ENCODE measurements around the gene EMC9.
"Not testable (repeated sequence)": the region's sequence is repeated elsewhere in the genome, so short reads cannot be mapped to it uniquely, and the experiment has no call there.

Gene EMC9

DNA sequence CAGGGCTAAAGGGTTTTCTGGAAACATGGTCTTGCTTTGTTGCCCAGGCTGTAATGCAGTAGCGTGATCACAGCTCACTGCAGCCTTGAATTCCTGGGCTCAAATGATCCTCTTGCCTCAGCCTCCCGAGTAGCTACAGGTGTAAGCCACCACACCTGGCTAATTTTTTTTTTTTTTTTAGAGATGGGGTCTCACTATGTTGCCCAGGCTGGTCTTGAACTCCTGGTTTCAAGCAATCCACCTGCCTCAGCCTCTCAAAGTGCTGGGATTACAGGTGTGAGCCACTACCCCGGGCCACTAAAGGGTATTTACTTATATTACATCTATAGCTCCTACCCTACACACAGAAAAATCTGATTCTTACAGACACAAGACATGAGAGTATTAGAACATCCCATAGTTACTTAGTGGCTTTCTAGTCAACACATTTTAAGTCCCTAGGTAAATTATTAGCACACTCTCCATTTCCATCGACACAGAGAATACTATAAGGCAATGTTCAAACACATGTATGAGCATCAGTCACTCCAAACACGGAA, 33.0 kb downstream of the EMC9 start:
- no peak for DNase-seq (ENCODE audit: low read depth in 2 of 2)

DNA sequence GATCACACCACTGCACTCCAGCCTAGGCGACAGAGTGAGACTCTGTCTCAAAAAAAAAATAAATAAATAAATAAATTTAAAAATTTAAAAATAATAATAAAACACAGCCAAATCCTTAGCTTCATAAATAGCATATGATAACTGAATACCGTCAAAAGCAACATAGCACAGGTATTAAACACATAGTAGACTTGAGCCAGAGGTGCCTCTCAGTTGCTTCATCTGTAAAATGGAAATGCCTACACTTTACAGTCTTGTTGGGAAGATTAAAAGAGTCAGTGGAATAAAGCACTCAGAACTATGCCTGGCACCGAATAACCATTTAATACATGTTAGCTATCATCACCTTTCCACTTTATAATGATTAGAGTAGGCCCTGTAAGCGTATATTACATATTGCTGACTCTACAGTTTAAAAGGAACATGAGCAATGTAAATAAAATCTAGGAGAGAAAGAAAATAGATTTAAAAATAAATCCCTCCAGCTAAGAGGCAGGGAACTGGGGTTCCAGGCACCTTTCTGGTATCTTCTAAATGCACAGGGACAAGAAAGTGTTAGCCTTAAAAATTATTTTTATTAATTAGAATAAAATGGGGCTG, 34.6 kb downstream of the EMC9 start:
- no peak for DNase-seq (ENCODE audit: low read depth in 2 of 2)

DNA sequence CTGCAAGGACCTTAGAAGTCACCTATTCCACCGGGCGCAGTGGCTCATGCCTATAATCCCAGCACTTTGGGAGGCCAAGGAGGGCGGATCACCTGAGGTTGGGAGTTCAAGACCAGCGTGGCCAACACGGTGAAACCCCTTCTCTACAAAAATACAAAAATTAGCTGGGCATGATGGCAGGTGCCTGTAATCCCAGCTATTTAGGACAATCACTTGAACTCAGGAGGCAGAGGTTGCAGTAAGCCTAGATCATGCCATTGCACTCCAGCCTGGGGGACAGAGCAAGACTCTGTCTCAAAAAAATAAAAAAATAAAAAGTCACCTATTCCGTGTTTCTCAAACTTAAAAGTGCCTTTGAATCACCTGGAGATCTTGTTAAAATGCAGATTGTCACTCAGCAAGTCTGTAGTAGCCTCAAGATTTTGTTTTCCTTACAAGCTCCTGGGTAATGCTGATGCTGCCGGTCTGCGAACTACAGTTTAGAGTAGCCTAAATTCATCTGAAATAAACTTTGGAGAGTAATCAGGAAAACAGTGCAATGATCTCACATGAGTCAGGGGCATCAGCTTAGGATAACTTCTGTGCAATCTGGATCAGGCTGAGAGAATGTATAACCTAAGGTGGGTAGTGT, 35.7 kb downstream of the EMC9 start:
- not testable (repeated sequence) for DNase-seq (ENCODE audit: low read depth in 2 of 2)

DNA sequence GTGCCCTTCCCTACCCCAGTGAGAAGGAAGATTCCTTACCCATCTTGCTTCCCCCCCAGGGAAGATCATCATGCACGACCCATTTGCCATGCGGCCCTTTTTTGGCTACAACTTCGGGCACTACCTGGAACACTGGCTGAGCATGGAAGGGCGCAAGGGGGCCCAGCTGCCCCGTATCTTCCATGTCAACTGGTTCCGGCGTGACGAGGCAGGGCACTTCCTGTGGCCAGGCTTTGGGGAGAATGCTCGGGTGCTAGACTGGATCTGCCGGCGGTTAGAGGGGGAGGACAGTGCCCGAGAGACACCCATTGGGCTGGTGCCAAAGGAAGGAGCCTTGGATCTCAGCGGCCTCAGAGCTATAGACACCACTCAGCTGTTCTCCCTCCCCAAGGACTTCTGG, 37.9 kb downstream of the EMC9 start:
- DNase-seq (ENCODE audit: low read depth in 2 of 2) = no peak

DNA sequence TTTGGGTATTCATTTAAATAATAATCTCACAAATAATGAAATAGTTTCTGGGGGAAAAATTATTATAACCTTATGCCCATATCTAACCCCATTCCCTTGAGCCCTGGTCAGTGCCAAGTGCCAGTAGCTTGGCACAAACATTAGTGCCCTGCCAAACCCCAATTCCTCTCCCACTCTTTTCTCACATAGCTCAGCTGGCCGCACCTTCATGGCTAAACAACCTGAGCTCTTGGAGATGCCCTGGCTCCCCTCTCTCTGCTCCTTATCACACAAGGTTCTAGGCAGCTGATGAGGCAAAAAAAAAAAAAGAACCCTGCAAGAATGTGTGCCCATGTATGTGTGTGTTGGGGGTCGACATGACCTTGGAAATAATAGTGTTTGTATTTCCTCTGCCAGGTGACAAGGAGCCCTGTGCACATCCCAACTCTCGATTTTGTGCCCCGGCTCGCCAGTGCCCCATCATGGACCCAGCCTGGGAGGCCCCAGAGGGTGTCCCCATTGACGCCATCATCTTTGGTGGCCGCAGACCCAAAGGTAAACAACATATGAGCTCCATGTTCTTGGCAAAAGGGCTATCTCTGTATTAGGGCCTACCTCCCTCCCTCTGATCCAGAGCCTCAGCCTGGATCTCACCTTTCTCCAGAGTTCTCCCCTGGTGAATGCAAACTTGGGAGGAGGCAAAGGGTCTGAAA, 38.9 kb downstream of the EMC9 start:
- DNase-seq (ENCODE audit: low read depth in 2 of 2) = no peak

DNA sequence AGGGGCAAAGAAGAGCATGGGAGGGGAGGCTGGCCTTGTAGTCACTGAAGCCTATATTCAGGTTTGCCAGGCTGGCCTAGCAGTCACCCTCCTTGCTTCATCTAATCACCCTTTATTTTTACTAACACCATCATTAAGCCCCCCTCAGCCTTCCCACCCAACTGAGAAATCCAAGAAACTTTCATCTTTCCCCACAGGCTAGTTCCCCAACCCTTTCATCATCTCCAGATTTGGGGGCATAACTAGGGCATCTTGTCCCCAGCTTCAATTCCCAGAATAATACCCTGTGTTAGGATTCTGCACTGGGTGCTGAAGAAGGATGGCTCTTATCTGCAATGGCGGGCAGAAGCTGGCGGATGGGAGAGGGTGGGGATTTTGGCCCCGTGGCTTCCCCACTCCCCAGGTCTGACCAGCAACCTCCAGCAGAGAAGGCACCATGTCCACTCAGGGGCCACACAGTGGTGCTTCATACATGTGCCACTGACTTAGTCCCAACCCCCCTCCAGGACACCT, 40.4 kb downstream of the EMC9 start:
- no peak for DNase-seq (ENCODE audit: low read depth in 2 of 2)

DNA sequence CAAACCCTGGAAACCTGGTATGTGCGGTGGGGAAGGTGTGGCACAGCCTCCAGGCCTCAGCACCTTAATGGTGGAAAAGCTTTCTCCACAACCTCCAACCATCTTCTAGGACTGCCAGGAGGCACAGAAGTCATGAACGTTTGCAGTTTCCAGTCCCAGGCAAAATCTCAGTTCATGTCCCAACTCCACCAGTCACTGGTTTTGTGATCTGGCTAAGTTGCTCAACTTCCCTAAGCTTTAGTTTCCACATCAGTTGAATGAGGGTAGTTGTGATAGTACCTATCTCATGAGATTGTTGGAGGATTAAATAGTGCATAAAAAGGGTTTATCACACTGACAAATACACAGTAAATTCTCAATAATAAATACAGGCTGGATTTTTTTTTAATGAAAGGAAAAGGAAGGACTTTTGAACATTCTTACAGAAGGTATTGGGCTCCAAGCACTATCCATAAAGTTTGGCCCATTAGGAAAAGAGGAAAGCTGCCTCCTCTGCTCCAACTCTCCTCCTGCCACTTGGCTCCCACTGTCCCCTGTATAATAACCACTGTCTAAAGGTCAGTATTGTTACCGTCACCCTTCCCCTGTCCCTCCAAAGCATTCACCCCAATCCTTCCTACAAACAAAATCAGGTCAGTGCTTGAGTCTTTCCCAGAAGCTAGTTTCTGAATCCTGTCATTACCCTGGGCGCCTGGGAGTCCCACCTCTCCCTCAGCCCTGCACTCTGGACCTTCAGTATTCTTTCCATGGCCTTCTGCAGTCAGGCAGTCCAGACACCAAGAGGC, 41.0 kb downstream of the EMC9 start:
- no peak for DNase-seq (ENCODE audit: low read depth in 2 of 2)

DNA sequence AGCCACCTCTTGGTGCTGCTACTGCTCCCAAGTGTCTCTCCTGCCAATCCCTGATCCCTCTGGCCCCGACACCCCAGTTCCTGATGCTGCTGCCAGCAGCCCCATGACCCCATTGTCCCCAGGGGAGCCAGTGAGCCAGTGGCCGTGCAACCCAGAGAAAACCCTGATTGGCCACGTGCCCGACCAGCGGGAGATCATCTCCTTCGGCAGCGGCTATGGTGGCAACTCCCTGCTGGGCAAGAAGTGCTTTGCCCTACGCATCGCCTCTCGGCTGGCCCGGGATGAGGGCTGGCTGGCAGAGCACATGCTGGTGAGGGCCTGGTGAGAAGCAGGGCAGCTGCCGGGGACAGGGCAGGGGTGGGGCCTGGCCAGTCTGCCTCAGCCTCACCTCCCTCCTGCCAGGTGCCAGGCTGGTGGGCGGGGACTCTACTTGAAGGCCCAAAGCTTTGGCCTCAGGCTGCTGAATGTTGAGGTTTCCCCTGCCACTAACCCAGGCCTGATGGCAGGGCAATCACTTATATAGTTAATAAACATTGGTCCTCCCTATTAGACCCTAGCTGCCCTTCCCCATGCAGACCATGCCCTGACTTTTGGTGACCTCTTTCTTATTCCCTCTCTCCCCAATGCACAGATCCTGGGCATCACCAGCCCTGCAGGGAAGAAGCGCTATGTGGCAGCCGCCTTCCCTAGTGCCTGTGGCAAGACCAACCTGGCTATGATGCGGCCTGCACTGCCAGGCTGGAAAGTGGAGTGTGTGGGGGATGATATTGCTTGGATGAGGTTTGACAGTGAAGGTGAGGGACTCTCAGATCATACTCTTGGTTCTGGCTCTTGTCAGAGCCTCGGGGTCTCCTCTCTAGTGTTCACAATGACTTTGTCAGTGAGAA, 42.2 kb downstream of the EMC9 start:
- no peak for DNase-seq (ENCODE audit: low read depth in 2 of 2)

DNA sequence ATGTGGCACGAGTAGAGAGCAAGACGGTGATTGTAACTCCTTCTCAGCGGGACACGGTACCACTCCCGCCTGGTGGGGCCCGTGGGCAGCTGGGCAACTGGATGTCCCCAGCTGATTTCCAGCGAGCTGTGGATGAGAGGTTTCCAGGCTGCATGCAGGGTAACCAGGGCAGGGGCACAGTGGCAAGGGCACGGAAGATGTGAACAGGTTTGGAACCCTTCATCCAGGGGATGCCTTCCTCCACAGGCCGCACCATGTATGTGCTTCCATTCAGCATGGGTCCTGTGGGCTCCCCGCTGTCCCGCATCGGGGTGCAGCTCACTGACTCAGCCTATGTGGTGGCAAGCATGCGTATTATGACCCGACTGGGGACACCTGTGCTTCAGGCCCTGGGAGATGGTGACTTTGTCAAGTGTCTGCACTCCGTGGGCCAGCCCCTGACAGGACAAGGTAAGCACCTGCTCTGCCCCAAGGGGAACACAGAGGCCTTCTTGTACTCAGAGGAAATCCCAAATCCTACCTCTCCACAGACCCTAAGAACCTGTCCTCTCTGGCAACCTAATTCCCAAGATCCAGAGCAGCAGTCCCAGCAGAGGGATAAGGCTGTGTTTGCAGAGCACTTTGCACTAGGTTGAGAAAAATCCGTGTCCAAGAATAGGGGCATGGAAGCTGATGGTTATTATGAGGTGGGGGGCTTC, 43.0 kb downstream of the EMC9 start:
- DNase-seq (ENCODE audit: low read depth in 2 of 2) = no peak

DNA sequence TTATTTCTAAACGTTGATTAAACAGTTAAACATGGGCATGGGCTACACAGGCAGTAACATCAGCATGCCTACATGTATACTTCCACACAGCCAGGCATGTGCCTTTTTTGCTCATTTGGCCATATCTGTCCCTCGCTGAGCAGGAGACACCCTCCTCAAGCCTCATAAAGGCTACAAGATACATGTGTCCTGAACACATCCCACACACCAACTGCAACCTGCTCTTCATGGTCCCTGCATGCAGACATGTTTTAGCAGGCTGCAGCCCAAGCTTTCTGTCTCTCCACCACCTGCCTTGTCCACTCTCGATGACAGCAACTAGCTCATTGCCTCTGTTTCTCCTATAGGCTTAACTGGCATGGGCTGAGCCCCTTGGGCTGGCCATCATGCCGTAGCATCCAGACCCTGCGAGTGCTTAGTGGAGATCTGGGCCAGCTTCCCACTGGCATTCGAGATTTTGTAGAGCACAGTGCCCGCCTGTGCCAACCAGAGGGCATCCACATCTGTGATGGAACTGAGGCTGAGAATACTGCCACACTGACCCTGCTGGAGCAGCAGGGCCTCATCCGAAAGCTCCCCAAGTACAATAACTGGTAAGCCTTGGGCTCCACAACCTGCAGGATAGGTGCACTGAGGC, 44.7 kb downstream of the EMC9 start:
- no peak for DNase-seq (ENCODE audit: low read depth in 2 of 2)

DNA sequence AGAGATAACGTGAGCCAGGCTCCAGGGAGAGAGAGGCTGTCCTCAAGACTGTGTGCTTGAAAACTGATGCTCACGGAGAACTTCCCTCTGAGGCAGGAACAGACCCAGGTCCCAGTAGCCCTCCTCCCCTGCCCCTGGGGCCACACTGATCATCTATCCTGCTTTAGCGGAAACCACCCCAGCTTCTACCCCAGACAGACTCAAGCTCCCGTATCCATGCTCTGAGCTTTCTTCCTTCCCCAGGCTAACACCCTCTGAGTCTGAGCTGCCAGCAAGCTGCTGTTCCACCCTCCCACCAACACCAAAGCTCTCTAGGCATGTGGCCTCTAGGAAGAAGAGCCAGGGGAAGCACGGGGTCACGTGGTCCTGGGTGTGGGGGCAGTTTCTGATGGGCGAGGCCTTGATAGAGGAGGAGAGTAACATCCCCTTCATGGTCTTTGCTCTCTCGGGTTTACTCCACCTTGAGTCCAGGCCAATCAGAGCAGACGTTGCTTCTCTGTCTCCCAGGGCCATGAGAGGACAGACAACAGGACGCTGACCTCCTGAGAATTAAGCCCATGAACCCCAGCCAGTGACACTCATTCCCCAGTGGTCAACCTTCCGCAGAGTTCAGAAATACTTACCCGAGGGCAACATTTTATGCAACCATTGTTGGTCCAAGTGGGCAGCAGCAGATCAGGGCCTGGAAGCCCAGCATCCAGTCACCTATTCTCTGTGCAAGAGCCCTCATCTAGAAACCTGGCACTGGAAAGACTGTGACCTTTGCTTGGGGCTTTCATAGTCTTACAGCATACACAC, 45.9 kb downstream of the EMC9 start:
- DNase-seq (ENCODE audit: low read depth in 2 of 2) = no peak

DNA sequence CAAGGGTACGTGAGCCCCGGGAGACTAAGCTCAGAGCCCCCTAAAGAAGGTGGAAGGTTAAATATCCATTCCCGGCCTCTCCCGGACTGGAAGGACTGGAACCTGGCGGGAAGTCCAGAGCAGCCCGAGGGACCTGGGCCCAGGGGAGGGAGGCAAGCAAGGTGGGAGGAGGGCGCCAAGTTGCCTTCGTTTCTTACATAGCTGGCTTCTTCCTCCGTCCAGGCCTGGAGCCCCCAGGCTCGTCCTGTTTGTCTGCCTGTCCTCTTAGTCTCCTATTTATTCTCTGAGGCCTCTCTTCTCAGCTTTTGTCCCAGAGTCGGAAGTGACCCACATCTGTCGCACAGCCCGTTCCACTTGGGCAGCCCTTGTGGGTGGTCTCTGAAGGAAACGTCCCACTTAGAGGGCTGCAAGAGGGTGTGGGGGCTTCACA, 46.5 kb downstream of the EMC9 start:
- no peak for DNase-seq (ENCODE audit: low read depth in 2 of 2)

DNA sequence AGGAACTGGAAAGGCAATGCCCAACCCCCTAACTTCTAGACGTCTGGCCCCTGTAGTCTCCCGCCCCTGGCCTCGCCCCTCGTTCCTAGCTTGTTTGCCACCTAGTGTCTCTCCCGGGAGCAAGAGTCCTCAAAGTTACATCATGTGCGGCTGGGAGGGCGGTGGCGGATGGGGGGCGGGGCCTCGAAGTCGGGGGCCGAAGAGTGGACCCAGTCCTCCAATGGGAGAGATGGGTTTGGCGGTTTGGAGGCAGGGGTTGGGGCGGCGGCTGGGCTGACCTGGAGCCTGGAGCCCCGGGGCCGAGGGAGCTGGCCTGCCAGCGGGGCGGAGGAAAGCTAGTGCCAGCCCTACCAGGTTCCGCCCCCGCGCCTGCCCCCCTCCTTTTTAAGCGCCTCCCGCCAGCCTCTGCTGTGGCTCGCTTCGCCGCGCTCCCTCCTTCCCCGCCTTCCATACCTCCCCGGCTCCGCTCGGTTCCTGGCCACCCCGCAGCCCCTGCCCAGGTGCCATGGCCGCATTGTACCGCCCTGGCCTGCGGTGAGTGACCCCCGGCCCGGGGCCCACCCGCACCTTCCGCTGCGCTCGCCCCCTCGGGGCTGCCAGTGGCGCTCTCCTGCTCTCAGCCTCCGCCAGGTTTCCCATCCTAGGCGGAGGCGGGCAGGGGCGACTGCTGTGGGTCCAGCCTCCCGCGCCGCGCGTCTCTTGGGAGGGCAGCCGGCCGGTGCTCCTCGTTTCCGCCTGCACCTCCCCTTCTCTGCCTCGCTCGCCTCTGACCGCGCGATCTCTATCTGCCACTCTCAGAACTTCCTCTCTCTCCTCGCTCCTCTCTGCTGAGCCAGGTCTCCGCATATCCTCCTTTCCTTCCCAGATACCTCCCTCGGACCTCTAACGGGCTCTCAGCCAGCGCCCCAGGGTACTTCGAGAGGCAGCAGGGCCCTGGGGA, 47.2 kb downstream of the EMC9 start, which contains the start of gene PCK2:
PCK2 (plus strand) TSS at position 411 of the 940 bp plus-strand sequence; CDS start at position 506, 95 bp downstream.
- peak; percentile 94 to 95 for DNase-seq (ENCODE audit: low read depth in 2 of 2)

DNA sequence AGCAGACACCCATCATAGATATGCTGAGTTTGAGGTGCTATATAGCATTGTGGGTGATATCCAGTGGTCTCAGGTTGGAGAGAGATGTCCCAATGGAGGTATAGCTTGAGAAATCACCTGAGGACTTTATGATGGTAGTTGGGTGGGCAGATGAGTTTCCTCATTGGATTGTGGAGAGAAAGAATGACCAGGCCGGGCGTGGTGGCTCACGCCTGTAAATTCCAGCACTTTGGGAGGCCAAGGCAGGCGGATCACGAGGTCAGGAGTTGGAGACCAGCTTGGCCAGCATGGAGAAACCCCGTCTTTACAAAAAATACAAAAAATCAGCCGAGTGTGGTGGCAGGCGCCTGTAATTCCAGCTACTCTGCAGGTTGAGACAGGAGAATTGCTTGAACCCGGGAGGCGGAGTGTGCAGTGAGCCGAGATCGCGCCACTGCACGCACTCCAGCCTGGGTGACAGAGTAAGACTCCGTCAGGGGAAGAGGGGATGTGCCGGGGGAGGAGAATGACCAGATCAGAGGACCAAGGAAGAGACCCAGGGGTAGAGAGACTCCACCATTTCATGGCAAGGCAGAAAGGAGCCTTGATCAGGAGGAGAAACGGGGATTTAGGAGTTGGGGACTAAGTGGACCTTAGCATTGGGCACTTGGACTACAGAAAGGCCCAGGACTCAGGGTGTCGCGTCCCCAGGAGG, 48.0 kb downstream of the EMC9 start:
- no peak for DNase-seq (ENCODE audit: low read depth in 2 of 2)

DNA sequence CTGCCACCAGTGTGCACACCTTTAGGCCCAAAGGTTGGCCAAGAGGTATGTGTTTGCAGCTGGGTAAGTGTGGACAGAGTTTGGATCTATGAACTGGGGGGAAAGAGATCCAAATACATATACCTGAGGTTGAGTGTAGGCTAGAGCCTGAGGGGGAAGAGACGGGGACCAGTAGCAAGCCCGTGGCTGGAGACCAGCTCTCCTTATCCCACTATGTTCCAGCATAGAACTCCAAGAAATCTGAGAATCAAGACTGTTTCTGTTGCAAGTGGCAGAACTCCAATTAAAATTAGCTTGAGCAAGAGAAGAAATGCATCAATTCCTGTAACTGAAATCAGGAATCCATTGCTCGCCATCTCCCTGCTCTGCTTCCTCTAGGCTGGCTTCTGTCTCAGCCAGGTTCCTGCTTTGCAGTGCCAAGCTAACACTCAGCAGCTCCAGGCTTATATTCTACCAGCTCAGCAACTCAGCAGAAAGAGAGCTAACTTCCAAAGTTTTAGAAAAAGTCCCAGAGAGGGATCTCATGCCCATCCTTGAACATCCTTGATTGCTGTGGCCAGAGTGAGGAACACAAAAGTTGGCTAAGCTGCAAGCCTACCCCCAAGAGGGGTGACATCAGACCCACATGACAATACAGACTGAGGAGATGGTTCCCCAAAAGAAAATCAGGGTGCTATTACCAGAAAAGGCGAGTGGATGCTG, 48.7 kb downstream of the EMC9 start:
- no peak for DNase-seq (ENCODE audit: low read depth in 2 of 2)

DNA sequence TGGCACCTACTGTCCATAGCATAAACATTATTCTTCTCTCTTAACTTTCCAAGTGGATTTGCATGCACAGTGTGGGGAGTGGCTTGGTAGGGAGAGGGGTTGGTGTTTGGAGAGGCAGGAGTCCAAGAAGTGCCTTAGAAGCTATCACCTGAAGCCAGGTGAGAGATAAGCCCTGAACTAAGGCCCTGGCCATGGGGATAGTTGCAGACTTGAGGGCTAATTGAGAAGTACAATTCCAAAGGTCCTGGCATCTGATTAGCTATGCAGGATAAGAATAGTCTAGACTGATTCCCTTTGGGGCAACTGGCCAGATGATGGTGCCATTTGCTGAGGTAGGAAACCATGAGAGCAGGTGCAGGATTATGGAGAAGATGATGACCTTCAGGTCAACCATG, 49.3 kb downstream of the EMC9 start:
- no peak for DNase-seq (ENCODE audit: low read depth in 2 of 2)

DNA sequence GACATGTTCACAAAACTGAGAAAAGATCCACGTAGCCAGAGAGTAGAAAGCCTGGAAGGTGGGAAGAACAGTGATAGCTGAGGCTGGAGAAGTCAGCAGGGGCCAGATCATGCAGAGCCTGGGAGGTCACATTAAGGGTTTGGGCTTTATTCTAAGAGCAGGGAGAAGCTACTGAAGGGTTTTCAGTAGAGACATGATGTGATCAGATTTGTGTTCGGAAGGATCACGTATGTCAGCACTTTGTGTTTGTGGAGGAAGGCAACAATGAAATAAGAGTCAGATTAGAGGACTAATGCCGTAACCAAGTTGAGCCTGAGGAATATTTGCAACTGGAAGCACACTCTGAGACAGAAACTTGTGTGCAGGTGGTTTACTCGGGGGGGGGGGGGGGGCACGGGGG, 51.5 kb downstream of the EMC9 start:
- DNase-seq (ENCODE audit: low read depth in 2 of 2) = no peak
